Measurements from ENCODE around the gene MED26. TPM values are rescaled to one million over a fixed set of nuclear protein-coding genes. Genes with fewer than 3 reads are reported as not detected.

MED26 gene
- total RNA-seq, 1 experiment from 2014 or later = 9.0 TPM

DNA sequence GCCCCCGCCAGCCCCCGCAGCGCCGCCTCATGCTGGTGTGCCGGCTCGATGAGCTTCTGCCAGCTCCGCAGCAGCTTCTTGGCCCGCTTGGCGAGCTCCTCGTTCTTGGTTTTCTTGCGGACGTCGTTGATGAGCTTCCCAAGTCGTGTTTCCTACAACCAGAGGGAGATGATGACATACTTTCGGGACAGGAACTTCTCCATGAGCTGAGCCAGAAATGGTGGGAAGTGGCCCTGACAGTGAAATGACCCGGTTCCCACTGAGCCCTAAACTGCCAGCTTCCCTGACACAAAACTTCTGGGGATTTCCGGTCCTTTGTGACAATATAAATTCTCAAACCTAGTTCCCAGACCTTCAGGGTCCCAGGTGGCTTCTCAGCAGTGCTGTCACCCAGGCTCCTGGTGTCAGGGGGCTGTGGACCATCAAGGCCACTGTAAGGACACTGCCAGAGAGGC, 50.4 kb downstream of the MED26 start:
- CTCF ChIA-PET = no interaction called here
- intact Hi-C loops (cut with micrococcal nuclease; ENCODE audit: unreplicated experiment) = no loop called here
- Mint-ChIP-seq H3K27ac (ENCODE audit: unreplicated experiment) (no peak overlapping the region), H3K27me3 (ENCODE audit: unreplicated experiment) (no peaks in the 10 kb centered on the region), H3K4me3 (ENCODE audit: low read depth, unreplicated experiment) (no peak overlapping the region), H3K4me1 (ENCODE audit: low read depth, unreplicated experiment) (no peaks in the 10 kb centered on the region), H3K9me3 (ENCODE audit: low read depth, unreplicated experiment) (no peaks in the 10 kb centered on the region), H3K36me3 (ENCODE audit: insufficient read depth, unreplicated experiment) (peaks cover 28% of the 10 kb centered on the region)
- TF ChIP-seq, protein P1, sequence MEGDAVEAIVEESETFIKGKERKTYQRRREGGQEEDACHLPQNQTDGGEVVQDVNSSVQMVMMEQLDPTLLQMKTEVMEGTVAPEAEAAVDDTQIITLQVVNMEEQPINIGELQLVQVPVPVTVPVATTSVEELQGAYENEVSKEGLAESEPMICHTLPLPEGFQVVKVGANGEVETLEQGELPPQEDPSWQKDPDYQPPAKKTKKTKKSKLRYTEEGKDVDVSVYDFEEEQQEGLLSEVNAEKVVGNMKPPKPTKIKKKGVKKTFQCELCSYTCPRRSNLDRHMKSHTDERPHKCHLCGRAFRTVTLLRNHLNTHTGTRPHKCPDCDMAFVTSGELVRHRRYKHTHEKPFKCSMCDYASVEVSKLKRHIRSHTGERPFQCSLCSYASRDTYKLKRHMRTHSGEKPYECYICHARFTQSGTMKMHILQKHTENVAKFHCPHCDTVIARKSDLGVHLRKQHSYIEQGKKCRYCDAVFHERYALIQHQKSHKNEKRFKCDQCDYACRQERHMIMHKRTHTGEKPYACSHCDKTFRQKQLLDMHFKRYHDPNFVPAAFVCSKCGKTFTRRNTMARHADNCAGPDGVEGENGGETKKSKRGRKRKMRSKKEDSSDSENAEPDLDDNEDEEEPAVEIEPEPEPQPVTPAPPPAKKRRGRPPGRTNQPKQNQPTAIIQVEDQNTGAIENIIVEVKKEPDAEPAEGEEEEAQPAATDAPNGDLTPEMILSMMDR (IDR thresholded peaks at IDR 0.05; ENCODE audit: unreplicated experiment) = no peak
- no peak for DNase-seq
- BruUV-seq (replicated peaks) = no TSS peak

DNA sequence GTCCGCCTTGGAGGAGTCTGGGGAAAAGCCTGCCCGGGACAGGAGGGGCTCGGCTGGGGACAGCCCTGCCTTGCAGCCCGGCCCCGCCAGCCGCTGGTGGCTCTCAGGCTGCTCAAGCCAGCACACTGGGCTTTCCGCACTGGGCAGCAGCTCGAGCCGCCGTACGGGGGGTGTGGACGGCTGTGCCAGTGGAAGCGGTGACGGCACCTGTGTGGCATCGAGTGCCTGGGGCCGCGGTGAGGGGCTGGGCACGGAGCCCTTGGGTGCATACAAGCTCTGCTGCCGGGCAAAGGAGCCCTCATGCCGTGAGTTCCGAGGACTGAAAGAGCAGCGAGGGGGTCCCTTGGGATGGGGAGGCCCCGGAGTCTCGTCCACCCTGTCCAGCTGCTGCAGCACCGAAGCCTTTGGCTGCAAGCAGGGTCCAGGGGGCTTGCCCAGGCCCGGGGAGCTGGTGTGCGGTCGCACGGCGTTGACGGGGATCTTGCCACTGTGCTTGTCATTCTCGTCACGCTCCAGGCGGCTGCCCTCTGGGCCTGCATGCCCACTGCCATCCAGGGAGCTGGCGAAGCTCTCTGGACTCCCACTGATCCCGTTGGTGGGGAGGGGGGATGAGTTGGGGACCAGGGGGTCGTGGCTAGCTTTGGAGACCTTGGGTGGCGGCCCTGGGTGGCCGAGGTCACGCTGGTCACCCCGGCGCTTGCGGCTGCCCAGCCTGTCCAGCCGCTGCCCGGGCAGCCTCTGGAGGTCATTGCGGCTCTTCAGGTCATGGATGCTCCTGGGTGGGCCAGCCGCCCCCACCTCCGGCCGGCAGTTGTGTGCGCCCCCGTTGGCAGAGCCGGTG, 51.1 kb downstream of the MED26 start:
- H3K27ac Mint-ChIP-seq (ENCODE audit: unreplicated experiment) = no peak overlapping the region
- DNase-seq = no peak
- H3K27me3 Mint-ChIP-seq (ENCODE audit: unreplicated experiment) = no peaks in the 10 kb centered on the region
- peaks cover 33% of the 10 kb centered on the region for H3K36me3 Mint-ChIP-seq (ENCODE audit: insufficient read depth, unreplicated experiment)
- intact Hi-C loops (cut with micrococcal nuclease; ENCODE audit: unreplicated experiment) = no loop called here
- TF ChIP-seq, protein P1 (IDR thresholded peaks at IDR 0.05; ENCODE audit: unreplicated experiment) = no peak
- no peaks in the 10 kb centered on the region for H3K9me3 Mint-ChIP-seq (ENCODE audit: low read depth, unreplicated experiment)
- CTCF ChIA-PET = no interaction called here
- no peaks in the 10 kb centered on the region for H3K4me1 Mint-ChIP-seq (ENCODE audit: low read depth, unreplicated experiment)
- BruUV-seq (replicated peaks) = no TSS peak
- H3K4me3 Mint-ChIP-seq (ENCODE audit: low read depth, unreplicated experiment) = no peak overlapping the region

- Mint-ChIP-seq H3K36me3 (ENCODE audit: insufficient read depth, unreplicated experiment) (peaks cover 41% of the 10 kb centered on the region), H3K4me3 (ENCODE audit: low read depth, unreplicated experiment) (no peak overlapping the region), H3K4me1 (ENCODE audit: low read depth, unreplicated experiment) (no peaks in the 10 kb centered on the region), H3K27me3 (ENCODE audit: unreplicated experiment) (no peaks in the 10 kb centered on the region), H3K9me3 (ENCODE audit: low read depth, unreplicated experiment) (no peaks in the 10 kb centered on the region), H3K27ac (ENCODE audit: unreplicated experiment) (no peak overlapping the region)
- CTCF ChIA-PET = no interaction called here
- intact Hi-C loops (cut with micrococcal nuclease; ENCODE audit: unreplicated experiment) = no loop called here
- no TSS peak for BruUV-seq (replicated peaks)
- DNase-seq = no peak
- TF ChIP-seq, protein P1 (IDR thresholded peaks at IDR 0.05; ENCODE audit: unreplicated experiment) = no peak
Measured at GRCh38 chr19:16575861-16576689, 51.9 kb downstream of the MED26 start.

- H3K27ac Mint-ChIP-seq (ENCODE audit: unreplicated experiment) = no peak overlapping the region
- no peak for DNase-seq
- intact Hi-C loops (cut with micrococcal nuclease; ENCODE audit: unreplicated experiment) = no loop called here
- peaks cover 48% of the 10 kb centered on the region for H3K36me3 Mint-ChIP-seq (ENCODE audit: insufficient read depth, unreplicated experiment)
- H3K27me3 Mint-ChIP-seq (ENCODE audit: unreplicated experiment) = no peaks in the 10 kb centered on the region
- H3K4me1 Mint-ChIP-seq (ENCODE audit: low read depth, unreplicated experiment) = no peaks in the 10 kb centered on the region
- no TSS peak for BruUV-seq (replicated peaks)
- TF ChIP-seq, protein P1 (IDR thresholded peaks at IDR 0.05; ENCODE audit: unreplicated experiment) = no peak
- no peak overlapping the region for H3K4me3 Mint-ChIP-seq (ENCODE audit: low read depth, unreplicated experiment)
- CTCF ChIA-PET = no interaction called here
- no peaks in the 10 kb centered on the region for H3K9me3 Mint-ChIP-seq (ENCODE audit: low read depth, unreplicated experiment)
Measured at GRCh38 chr19:16575282-16575681, 52.7 kb downstream of the MED26 start.
